Measurements from ENCODE around the gene FEN1. TPM values are rescaled to one million over a fixed set of nuclear protein-coding genes. Genes with fewer than 3 reads are reported as not detected.
A peak's percentile ranks its signal among the peaks of the same experiment; 100 is the strongest.

The FEN1 gene
- total and polyA plus RNA-seq, 2 donors from 2014 or later: 8.5 to 8.8 TPM

DNA sequence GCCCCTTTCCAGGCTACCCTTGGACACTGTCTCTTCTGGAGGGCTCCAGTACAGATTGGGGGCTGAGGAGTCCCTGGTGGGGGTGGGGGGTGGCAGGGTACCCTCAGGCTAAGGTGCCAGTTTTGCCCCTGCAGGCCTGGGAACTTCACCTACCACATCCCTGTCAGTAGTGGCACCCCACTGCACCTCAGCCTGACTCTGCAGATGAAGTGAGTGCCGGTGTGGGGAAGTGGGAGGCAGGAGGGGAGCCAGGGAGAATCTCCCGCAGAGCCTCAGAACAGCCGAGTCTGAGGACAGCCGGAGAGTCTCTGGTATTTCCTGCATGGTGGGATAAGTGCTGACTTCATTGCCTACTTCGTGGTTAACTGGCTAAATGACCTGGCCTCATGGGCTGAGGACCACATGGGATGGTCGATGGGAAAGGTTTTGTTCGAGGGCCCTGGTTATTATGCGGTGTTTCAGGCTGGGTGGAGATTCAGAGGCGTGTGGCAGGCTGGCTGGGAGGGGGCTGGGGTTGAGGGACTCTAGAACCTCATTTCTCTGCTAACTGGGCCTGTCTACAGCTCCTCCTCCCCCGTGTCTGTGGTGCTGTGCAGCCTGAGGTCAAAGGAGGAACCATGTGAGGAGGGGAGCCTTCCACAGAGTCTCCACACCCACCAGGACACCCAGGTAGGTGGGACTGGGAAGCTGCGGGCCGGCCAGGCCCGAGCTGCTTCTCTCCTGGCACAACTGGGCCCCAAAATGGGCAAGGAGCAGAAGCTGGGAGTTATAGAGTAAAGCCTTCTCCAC, 8.8 kb upstream of the FEN1 start:
- FAIRE-seq (no peak), DNase-seq (peak in 1 of 5 donors; percentile 49)
- peaks cover 3 to 28% (median 11%) of the 10 kb centered on the region in 3 donors for H3K36me3 ChIP-seq (ENCODE audit: control insufficient read depth in 2 of 3, insufficient read depth in 3 of 3, low read length in 3 of 3)
- no peaks in the 10 kb centered on the region for H3K27me3 ChIP-seq (ENCODE audit: control insufficient read depth, insufficient read depth, low read length)
- H3K4me3 ChIP-seq (ENCODE audit: low read length in 3 of 3): no peak overlapping the region
- no peaks in the 10 kb centered on the region for H3K4me1 ChIP-seq (ENCODE audit: control insufficient read depth in 2 of 3, insufficient read depth in 2 of 3, low read depth in 1 of 3, low read length in 3 of 3)
- H3K27ac ChIP-seq (ENCODE audit: low read depth in 2 of 2, low read length in 2 of 2): no peak overlapping the region
- intact Hi-C loops (cut with DNase I): no loop called here
- TF ChIP-seq, protein P1, sequence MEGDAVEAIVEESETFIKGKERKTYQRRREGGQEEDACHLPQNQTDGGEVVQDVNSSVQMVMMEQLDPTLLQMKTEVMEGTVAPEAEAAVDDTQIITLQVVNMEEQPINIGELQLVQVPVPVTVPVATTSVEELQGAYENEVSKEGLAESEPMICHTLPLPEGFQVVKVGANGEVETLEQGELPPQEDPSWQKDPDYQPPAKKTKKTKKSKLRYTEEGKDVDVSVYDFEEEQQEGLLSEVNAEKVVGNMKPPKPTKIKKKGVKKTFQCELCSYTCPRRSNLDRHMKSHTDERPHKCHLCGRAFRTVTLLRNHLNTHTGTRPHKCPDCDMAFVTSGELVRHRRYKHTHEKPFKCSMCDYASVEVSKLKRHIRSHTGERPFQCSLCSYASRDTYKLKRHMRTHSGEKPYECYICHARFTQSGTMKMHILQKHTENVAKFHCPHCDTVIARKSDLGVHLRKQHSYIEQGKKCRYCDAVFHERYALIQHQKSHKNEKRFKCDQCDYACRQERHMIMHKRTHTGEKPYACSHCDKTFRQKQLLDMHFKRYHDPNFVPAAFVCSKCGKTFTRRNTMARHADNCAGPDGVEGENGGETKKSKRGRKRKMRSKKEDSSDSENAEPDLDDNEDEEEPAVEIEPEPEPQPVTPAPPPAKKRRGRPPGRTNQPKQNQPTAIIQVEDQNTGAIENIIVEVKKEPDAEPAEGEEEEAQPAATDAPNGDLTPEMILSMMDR (IDR thresholded peaks at IDR 0.05; ENCODE audit: borderline replicate concordance, extremely low read depth, insufficient read depth): no peak
- H3K9me3 ChIP-seq (ENCODE audit: control insufficient read depth in 2 of 3, insufficient read depth in 1 of 3, low read length in 3 of 3): no peaks in the 10 kb centered on the region
- no peak overlapping the region for H3K9ac ChIP-seq (ENCODE audit: low read length in 3 of 3)

DNA sequence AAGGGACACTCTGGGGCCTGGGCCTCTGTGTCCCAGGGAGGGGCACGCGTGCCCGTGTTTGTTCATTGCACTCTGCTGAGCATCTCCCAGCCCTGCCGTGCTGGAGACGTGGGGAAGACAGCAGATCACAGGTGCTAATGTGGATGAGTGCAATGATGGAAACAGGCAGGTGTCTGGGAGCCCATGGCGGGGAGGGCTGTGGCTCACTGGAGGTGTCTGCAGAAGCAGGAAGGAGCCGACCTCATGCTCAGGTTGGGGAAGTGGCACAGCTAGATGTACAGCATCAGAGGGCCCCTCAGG, 8.3 kb upstream of the FEN1 start:
- TF ChIP-seq, protein P1 (IDR thresholded peaks at IDR 0.05; ENCODE audit: borderline replicate concordance, extremely low read depth, insufficient read depth): no peak
- no peak overlapping the region for H3K4me3 ChIP-seq (ENCODE audit: low read length in 3 of 3)
- H3K36me3 ChIP-seq (ENCODE audit: control insufficient read depth in 2 of 3, insufficient read depth in 3 of 3, low read length in 3 of 3): peaks cover 5 to 33% (median 14%) of the 10 kb centered on the region in 3 donors
- H3K9ac ChIP-seq (ENCODE audit: low read length in 3 of 3): no peak overlapping the region
- DNase-seq (no peak), FAIRE-seq (no peak)
- H3K9me3 ChIP-seq (ENCODE audit: control insufficient read depth in 2 of 3, insufficient read depth in 1 of 3, low read length in 3 of 3): no peaks in the 10 kb centered on the region
- no peaks in the 10 kb centered on the region for H3K4me1 ChIP-seq (ENCODE audit: control insufficient read depth in 2 of 3, insufficient read depth in 2 of 3, low read depth in 1 of 3, low read length in 3 of 3)
- H3K27me3 ChIP-seq (ENCODE audit: control insufficient read depth, insufficient read depth, low read length): no peaks in the 10 kb centered on the region
- H3K27ac ChIP-seq (ENCODE audit: low read depth in 2 of 2, low read length in 2 of 2): no peak overlapping the region
- intact Hi-C loops (cut with DNase I): no loop called here

DNA sequence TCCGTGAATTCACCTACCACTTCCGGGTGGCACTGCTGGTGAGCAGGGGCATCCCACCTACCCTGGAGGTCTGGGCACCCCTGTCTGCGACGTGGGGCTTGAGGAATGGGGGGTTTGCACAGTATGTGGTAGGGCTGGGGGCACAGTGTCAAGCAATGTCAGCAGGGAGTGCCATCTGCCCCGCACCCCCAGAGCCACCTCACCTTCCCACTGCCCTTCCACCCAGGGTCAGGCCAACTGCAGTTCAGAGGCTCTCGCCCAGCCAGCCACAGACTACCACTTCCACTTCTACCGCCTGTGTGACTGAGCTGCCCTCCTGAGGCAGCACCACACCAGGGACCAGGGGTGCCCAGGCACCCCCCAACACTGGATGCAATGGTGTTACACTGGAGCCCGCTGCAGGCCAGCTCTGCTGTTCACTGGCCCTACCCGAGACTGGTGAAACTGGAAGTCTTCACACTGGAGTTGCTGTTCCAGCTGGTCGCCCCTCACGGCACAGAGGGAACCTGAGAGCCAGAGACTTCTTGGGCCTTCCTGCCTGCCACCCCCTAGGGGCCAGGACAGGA, 6.8 kb upstream of the FEN1 start:
- no peak overlapping the region for H3K9ac ChIP-seq (ENCODE audit: low read length in 3 of 3)
- FAIRE-seq (no peak), DNase-seq (peak in 2 of 5 donors; percentile 55 to 58)
- peaks cover 10 to 40% (median 20%) of the 10 kb centered on the region in 3 donors for H3K36me3 ChIP-seq (ENCODE audit: control insufficient read depth in 2 of 3, insufficient read depth in 3 of 3, low read length in 3 of 3)
- H3K4me3 ChIP-seq (ENCODE audit: low read length in 3 of 3): no peak overlapping the region
- H3K4me1 ChIP-seq (ENCODE audit: control insufficient read depth in 2 of 3, insufficient read depth in 2 of 3, low read depth in 1 of 3, low read length in 3 of 3): no peaks in the 10 kb centered on the region
- H3K27ac ChIP-seq (ENCODE audit: low read depth in 2 of 2, low read length in 2 of 2): no peak overlapping the region
- H3K9me3 ChIP-seq (ENCODE audit: control insufficient read depth in 2 of 3, insufficient read depth in 1 of 3, low read length in 3 of 3): no peaks in the 10 kb centered on the region
- intact Hi-C loops (cut with DNase I): no loop called here
- TF ChIP-seq, protein P1 (IDR thresholded peaks at IDR 0.05; ENCODE audit: borderline replicate concordance, extremely low read depth, insufficient read depth): no peak
- no peaks in the 10 kb centered on the region for H3K27me3 ChIP-seq (ENCODE audit: control insufficient read depth, insufficient read depth, low read length)

All from kidney (tissue), 14 donors.